Transverse colon (tissue), 4 donors: ENCODE measurements around the gene IGDCC3. TPM values are rescaled to one million over a fixed set of nuclear protein-coding genes. Genes with fewer than 3 reads are reported as not detected.
A peak's percentile ranks its signal among the peaks of the same experiment; 100 is the strongest.

Experiments used
- DNase-seq: peaks from one replicate; pipeline ENCODE4 v3.0.0-alpha.2; 2019
- H3K27ac ChIP-seq, 4 donors: fragments of 200-600 bp; sonication (generic); 2 replicates each; pipeline ENCODE4 v1.5.1; 2016 to 2018; ENCODE audit warnings: inconsistent platforms in 4 of 4
- H3K27me3 ChIP-seq: fragments of 200-600 bp; sonication (generic); 2 replicates; pipeline ENCODE4 v1.5.1; 2017; ENCODE audit warnings: inconsistent platforms
- H3K36me3 ChIP-seq, 4 donors: fragments of 200-600 bp; sonication (generic); 2 replicates each; pipeline ENCODE4 v1.5.1; 2017 to 2019; ENCODE audit warnings: inconsistent platforms in 4 of 4
- H3K4me1 ChIP-seq, 4 donors: fragments of 200-600 bp; sonication (generic); 2 replicates each; pipeline ENCODE4 v1.5.1; 2017 to 2020; ENCODE audit warnings: inconsistent platforms in 4 of 4
- H3K4me3 ChIP-seq, 4 donors: fragments of 200-600 bp; sonication (generic); 1 replicate in 1 of 4; 2 replicates in 3 of 4; pipeline versions ENCODE4 v1.5.1 to v1.6.1; 2017 to 2019; ENCODE audit warnings: inconsistent platforms in 4 of 4
- H3K9me3 ChIP-seq, 2 donors: fragments of 200-600 bp; sonication (generic); 2 replicates each; pipeline ENCODE4 v1.5.1; 2017 to 2019; ENCODE audit warnings: inconsistent platforms in 2 of 2
- CTCF ChIP-seq, 5 experiments: fragments of 200-600 bp in 3 of 5; fragments of 450-650 bp in 2 of 5; sonication (generic) in 3 of 5; IDR thresholded peaks; 1 replicate in 2 of 5; 2 replicates in 3 of 5; pipeline ENCODE4 v1.5.1; 2016 to 2017; ENCODE audit warnings: antibody characterized with exemption in 5 of 5, inconsistent platforms in 3 of 5, mild to moderate bottlenecking in 2 of 5, moderate library complexity in 1 of 5
- EP300 ChIP-seq: sonication (generic); formaldehyde crosslinking; IDR thresholded peaks from one replicate; pipeline ENCODE4 v1.6.1; 2017; ENCODE audit warnings: antibody characterized with exemption, low read depth
- POLR2A ChIP-seq: fragments of 450-650 bp; IDR thresholded peaks from one replicate; pipeline ENCODE4 v1.6.1; 2016; ENCODE audit warnings: antibody characterized with exemption, mild to moderate bottlenecking, moderate library complexity
- POLR2AphosphoS5 ChIP-seq, 3 donors: sonication (generic); formaldehyde crosslinking; IDR thresholded peaks; one replicate each; pipeline ENCODE4 v1.6.1; 2016; ENCODE audit warnings: antibody characterized with exemption in 3 of 3
- WGBS, 2 donors: methylation state at CpG; one replicate each; pipeline ENCODE4 v1.1.5; 2018; ENCODE audit warnings: low coverage in 1 of 2; 5-methylcytosine and 5-hydroxymethylcytosine counted together
- in situ Hi-C, 4 donors: fragments of 200-750 bp; cut with MboI; loops; one replicate each; pipeline versions ENCODE4 v1.15.0 to v1.15.1; 2017; ENCODE audit warnings: low sequenced_read_pairs in 3 of 4, low pct_ligation_motif_present in 1 of 4, low pct_unique_long_range_greater_than_20kb in 1 of 4
- intact Hi-C: fragments of 100-400 bp; cut with DNase I; formaldehyde crosslinking; loops from one replicate; pipeline ENCODE4 v1.15.1; 2023; ENCODE audit warnings: low total_unique reads
- total RNA-seq, 4 donors: library from RNA; depleted of rRNA; stranded (reverse); fragments of >200 nt; gene quantifications; one replicate each; pipeline ENCODE4 v1.1.0, GENCODE V29; 2016

The IGDCC3 gene
- total RNA-seq, 4 donors from 2014 or later: not detected

GRCh38 chr15:65404186-65404872 lies 26.5 kb upstream of the IGDCC3 start:
- Histone ChIP-seq H3K27me3 (peaks cover 6% of the 10 kb centered on the region), H3K4me1 (peaks cover 0 to 7% (median 0%) of the 10 kb centered on the region in 4 donors), H3K9me3 (no peaks in the 10 kb centered on the region), H3K4me3 (no peak overlapping the region), H3K36me3 (no peaks in the 10 kb centered on the region), H3K27ac (no peak overlapping the region)
- in situ Hi-C loops (no loop called here), intact Hi-C loops (no loop called here)
- no peak for DNase-seq
- 77 to 100% methylated on average over 1 to 6 of the region's 6 CpGs for WGBS, 2 donors
- TF ChIP-seq POLR2A: no peak
- no peak for TF ChIP-seq CTCF (IDR thresholded peaks at IDR 0.05)
- no peak for TF ChIP-seq EP300
- TF ChIP-seq POLR2AphosphoS5 (IDR thresholded peaks at IDR 0.05): no peak

DNA sequence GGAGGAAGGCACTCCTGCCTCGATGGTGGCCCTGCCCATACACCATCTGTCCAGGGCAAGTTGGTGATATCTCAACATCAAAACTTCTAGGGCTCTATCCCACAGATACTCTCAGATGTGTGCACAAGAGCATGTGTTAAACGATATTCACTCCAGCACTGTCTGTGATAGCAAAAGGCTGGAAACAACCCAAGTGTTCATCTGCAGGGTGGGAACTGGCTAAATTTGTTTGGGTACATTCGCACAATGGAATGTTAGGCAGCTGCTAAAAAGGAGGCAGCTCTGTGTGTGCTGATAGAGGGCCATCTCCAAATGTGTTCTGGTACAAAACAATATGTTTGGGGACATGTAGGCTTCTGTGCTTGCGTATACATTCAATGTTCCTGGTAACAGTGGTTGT lies 25.2 kb upstream of the IGDCC3 start:
- Histone ChIP-seq H3K36me3 (no peaks in the 10 kb centered on the region), H3K9me3 (no peaks in the 10 kb centered on the region), H3K4me3 (no peak overlapping the region), H3K4me1 (peaks cover 0 to 7% (median 0%) of the 10 kb centered on the region in 4 donors), H3K27ac (no peak overlapping the region), H3K27me3 (peaks cover 12% of the 10 kb centered on the region)
- 85% methylated on average over 4 of the region's 4 CpGs; no CpG with 5 or more reads in 1 of the 2 donors for WGBS, 2 donors
- intact Hi-C loops: no loop called here
- TF ChIP-seq EP300 (no peak), POLR2A (no peak), CTCF (IDR thresholded peaks at IDR 0.05) (no peak), POLR2AphosphoS5 (IDR thresholded peaks at IDR 0.05) (no peak)
- DNase-seq: no peak
- in situ Hi-C loops: no loop called here

DNA sequence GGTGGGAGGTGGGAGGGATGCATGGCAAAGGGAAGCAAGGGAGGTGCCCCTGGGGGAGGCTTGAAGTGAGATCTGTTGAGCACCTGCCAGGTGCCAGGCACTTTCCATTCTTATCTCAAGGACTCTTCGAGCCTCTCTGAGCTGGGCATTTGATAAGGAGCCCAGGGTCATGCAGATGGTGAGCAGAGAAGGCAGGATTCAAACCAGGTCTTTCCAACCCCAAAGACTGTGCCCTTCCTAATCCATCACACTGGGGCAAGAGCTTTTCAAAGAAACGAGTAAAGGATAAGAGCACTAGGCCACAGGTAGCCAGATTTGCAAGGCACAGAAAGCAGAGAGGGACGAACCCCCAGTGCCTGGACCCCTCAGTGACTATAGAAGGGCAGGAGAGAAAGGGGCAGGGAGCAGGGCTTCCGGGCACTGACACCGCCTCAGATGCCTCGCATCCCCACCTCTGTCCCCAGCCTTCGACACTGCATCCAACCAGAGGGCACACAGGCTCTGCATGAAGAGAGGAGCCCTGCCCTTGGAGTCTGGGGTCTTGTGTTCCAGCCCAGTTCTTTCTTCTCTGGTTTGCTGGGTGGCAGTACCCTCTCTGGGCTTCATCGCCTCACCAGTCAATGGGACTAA lies 23.9 kb upstream of the IGDCC3 start:
- Histone ChIP-seq H3K27me3 (peaks cover 25% of the 10 kb centered on the region), H3K4me3 (no peak overlapping the region), H3K9me3 (no peaks in the 10 kb centered on the region), H3K36me3 (no peaks in the 10 kb centered on the region), H3K27ac (no peak overlapping the region), H3K4me1 (peaks cover 0 to 7% (median 0%) of the 10 kb centered on the region in 4 donors)
- TF ChIP-seq EP300: no peak
- no peak for TF ChIP-seq CTCF (IDR thresholded peaks at IDR 0.05)
- no peak for TF ChIP-seq POLR2A
- no peak for TF ChIP-seq POLR2AphosphoS5 (IDR thresholded peaks at IDR 0.05)
- WGBS, 2 donors: 84 to 100% methylated on average over 2 to 8 of the region's 8 CpGs
- intact Hi-C loops: no loop called here
- no peak for DNase-seq
- in situ Hi-C loops: no loop called here

DNA sequence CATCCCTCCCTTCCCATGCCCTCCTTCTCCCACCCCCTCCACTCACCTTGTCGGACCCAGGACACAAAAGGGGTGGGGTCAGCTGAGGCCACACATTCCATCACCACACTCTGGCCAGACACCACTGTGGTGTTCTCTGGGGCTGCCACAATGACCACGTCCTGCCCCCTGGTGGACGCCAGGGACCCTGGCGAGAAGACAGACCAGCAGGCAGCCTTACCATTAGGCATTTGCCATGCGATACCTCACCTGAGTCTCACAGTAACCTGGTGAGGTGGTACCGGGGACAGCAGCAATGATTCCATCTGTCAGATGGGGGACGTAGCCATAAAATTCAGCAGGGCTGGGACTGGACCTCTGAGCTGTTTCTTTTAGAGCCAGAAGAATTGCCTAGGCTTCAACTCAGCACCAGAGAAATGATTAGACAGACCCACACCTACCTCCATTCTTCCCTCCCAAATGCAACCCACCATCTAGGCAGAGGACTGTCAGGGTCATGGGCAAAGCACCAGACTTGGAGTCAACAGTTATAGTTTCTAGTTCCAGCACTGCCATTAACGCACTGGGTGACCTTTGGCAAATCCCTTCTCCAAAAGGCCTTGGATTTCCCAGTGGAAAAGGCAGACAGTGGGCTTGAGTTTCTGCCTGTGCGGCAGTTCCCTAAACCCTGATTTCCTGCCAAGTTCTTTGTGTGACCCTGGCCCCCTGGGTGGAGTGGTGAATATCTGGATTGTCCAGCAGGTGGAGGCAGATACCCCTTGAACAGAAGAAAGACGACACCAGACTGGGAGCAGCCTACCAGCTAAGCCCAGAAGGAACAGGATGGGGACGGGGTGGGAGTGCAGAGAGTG lies 23.2 kb upstream of the IGDCC3 start:
- Histone ChIP-seq H3K9me3 (no peaks in the 10 kb centered on the region), H3K4me3 (no peak overlapping the region), H3K27ac (no peak overlapping the region), H3K27me3 (peaks cover 32% of the 10 kb centered on the region), H3K4me1 (peaks cover 0 to 7% (median 0%) of the 10 kb centered on the region in 4 donors), H3K36me3 (no peaks in the 10 kb centered on the region)
- WGBS, 2 donors: 19 to 60% methylated on average over 2 to 10 of the region's 11 CpGs
- TF ChIP-seq POLR2A (no peak), CTCF (IDR thresholded peaks at IDR 0.05) (peak in 4 of 5 experiments; percentile 48 to 68 (median 56))
- in situ Hi-C loops: no loop called here
- DNase-seq: peak; percentile 58
- intact Hi-C loops: no loop called here
